ENCODE measurements around the gene TBX4.

- TF ChIP-seq, protein P1, sequence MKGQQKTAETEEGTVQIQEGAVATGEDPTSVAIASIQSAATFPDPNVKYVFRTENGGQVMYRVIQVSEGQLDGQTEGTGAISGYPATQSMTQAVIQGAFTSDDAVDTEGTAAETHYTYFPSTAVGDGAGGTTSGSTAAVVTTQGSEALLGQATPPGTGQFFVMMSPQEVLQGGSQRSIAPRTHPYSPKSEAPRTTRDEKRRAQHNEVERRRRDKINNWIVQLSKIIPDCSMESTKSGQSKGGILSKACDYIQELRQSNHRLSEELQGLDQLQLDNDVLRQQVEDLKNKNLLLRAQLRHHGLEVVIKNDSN (IDR thresholded peaks at IDR 0.05) = no peak
- TF ChIP-seq YY1 (IDR thresholded peaks at IDR 0.05; ENCODE audit: low read depth) = no peak
- no peak for TF ChIP-seq MAX (IDR thresholded peaks at IDR 0.05)
- TF ChIP-seq CREB1 (IDR thresholded peaks at IDR 0.05; ENCODE audit: low read depth) = no peak
- no peak for TF ChIP-seq TEAD4 (IDR thresholded peaks at IDR 0.05)
- no peak for TF ChIP-seq FOXM1 (IDR thresholded peaks at IDR 0.05; ENCODE audit: borderline replicate concordance, low read depth)
These were observed 30.2 kb downstream of the TBX4 start for GRCh38 chr17:61482467-61482866.

Measured in Ishikawa (cell line).